Measurements from ENCODE around the gene SEPTIN12.

SEPTIN12 gene

DNA sequence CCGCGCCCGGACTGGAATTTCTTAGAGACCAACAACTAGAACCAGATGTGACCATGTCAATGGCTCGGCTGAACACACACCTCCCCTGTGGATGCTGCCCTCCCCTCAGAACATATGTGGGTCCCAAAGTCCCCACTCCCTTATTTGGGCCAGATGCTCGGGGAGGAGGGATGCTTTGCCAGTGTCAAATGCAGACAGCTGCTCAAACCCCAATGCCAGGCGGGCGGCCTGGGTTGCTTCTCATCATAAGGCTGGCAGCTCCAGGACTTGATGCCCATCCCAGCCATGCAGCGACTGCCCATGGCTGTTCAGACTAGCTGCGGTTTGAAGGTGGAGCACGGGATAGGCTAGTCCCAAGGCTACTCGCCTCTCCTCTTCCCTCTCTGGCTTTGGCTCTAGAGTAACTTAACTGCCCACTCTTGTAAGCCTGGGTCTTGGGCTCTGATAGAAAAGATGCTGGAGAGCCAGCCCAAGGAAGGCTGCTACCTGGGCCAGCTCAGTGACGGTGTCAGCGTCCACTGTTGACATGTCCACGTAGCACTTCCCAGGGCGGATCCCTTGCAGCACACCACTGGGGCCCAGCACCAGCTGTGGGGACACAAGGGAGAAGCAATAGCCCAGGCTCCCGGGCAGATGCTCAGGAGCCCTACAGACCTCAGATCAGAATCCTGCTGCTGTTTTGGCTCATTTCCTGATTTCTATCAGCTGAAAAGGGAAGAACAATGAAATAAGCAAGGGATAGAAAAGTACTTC is 25.3 kb upstream of the SEPTIN12 start:
- no peak for DNase-seq (ENCODE audit: low read depth)
- TF ChIP-seq, protein P1, sequence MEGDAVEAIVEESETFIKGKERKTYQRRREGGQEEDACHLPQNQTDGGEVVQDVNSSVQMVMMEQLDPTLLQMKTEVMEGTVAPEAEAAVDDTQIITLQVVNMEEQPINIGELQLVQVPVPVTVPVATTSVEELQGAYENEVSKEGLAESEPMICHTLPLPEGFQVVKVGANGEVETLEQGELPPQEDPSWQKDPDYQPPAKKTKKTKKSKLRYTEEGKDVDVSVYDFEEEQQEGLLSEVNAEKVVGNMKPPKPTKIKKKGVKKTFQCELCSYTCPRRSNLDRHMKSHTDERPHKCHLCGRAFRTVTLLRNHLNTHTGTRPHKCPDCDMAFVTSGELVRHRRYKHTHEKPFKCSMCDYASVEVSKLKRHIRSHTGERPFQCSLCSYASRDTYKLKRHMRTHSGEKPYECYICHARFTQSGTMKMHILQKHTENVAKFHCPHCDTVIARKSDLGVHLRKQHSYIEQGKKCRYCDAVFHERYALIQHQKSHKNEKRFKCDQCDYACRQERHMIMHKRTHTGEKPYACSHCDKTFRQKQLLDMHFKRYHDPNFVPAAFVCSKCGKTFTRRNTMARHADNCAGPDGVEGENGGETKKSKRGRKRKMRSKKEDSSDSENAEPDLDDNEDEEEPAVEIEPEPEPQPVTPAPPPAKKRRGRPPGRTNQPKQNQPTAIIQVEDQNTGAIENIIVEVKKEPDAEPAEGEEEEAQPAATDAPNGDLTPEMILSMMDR (conservative IDR thresholded peaks at IDR 0.05; ENCODE audit: low read depth, low read length): no peak
- H3K4me3 ChIP-seq (ENCODE audit: low read depth, low read length): no peak overlapping the region

DNA sequence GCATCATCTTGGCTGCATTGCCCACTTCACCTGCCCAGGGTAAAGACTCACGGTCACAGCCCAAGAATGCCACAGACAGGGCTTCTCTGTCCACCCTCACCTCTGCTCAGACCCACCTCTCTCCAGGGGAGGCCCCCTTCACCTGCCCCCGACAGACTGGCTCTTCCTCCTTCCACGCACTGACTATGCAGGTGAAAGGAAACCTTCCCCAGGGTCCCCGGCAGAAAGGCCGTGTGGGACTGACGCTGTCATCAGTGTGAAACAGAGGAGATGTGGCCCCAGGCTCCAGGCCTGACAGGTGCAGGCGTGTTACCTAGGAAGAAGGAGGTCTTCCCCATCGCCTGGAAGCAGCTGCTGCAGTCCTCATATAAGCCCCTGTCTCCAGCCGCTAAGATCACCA is 23.6 kb upstream of the SEPTIN12 start:
- TF ChIP-seq, protein P1 (conservative IDR thresholded peaks at IDR 0.05; ENCODE audit: low read depth, low read length): no peak
- no peak overlapping the region for H3K4me3 ChIP-seq (ENCODE audit: low read depth, low read length)
- DNase-seq (ENCODE audit: low read depth): no peak

DNA sequence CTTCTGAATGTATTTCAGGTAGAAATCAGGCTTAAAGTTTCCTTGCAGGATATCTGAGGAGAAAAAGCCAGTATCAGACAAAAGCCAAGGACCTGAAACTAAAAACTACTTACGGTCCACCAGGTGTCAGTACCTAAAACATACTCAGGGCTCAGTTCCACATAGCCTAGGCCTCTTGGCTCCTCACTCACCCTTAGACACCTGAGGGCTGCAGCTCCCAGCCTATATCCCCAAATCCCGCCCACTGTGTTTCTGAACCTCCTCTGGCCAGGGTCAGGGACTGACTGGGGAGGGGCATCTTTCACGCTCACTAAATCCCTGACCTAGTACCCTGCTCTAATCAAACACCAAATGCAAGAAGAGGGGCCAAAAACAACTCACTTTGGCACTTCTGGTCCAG is 23.1 kb upstream of the SEPTIN12 start:
- no peak overlapping the region for H3K4me3 ChIP-seq (ENCODE audit: low read depth, low read length)
- TF ChIP-seq, protein P1 (conservative IDR thresholded peaks at IDR 0.05; ENCODE audit: low read depth, low read length): no peak
- DNase-seq (ENCODE audit: low read depth): no peak

DNA sequence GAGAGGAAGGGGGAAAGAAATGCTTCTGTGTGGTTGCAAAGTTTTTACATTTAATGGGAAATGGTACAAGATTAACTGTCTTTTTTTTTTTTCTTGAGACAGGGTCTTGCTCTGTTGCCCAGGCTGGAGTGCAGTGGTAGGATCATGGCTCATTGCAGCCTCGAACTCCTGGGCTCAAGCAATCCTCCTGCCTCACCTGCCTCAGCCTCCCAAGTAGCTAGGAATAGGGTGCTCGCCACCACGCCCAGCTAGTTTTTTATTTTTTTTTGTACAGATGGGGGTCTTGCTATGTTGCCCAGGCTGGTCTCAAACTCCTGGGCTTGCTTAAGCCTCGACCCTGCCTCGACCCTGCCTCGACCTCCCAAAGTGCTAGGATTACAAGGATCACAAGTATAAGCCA is 18.1 kb upstream of the SEPTIN12 start:
- no peak overlapping the region for H3K4me3 ChIP-seq (ENCODE audit: low read depth, low read length)
- DNase-seq (ENCODE audit: low read depth): no peak
- TF ChIP-seq, protein P1 (conservative IDR thresholded peaks at IDR 0.05; ENCODE audit: low read depth, low read length): no peak

DNA sequence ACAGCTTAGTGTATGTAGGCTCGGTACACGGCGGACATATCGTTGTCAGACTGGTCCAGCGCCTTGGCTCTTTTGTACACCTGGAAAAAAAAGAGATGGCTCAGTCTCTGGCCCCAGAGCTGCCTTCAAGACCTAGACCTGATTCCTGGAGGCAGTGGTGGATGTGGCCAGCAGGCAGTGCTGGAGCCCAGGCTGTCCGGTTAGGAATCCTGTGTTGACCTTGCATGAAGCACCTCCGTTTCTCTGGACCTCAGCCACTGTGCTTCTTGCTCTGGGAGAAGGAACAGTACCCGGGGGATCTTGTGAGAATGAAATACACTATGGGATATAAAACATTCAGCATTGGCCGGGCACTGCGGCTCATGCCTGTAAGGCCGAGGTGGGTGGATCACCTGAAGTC is 17.1 kb upstream of the SEPTIN12 start:
- H3K4me3 ChIP-seq (ENCODE audit: low read depth, low read length): no peak overlapping the region
- DNase-seq (ENCODE audit: low read depth): no peak
- TF ChIP-seq, protein P1 (conservative IDR thresholded peaks at IDR 0.05; ENCODE audit: low read depth, low read length): peak; percentile 3

DNA sequence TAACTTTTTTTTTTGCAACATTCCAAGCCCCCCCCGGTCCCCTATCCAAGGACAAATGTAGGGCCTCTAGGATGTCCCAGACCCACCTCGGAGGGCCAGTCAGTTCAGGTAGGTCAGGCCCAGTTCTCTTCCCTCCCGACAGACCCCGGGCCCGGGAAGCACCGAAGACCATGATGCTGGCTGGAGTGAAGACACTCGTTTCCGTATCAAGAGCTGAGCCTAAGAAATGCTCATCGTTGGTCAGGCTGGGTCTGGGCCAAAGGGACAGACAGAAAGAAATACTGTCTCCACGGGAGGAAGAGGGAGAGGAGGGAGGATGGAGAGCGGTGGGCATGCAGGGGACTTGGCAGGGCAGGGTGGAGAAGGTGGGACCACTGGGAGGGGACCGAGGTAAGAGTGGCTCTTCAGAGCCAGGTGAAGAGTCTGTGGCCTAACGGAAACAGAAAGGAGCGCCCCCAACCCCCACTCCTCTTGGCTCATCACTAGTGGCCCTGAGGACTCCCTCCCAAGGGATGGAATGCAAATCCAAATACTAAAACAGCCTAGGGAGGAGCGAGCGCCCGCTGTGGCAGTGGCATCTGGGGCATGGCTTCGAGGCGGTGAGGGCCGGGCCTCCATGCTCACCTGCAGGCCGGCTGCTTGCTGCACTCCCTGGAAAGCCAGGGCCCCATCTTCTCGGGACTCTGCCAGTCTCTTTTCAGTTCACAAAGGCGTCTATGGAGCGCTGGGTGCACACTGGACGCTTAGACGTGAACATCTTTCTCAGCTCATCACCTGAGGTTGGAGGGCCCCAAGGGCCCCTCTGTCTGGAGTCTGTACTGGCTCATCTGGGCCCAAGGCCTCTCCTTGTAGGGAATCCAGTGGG is 16.0 kb upstream of the SEPTIN12 start:
- no peak for DNase-seq (ENCODE audit: low read depth)

More for the DNA sequence above, 16.0 kb upstream of the SEPTIN12 start:
- TF ChIP-seq, protein P1 (conservative IDR thresholded peaks at IDR 0.05; ENCODE audit: low read depth, low read length): no peak
- H3K4me3 ChIP-seq (ENCODE audit: low read depth, low read length): no peak overlapping the region

Measured in choroid plexus epithelial cell (primary cell).